H9 (cell line): Measurements from ENCODE around the gene ANAPC16. TPM values are rescaled to one million over a fixed set of nuclear protein-coding genes. Genes with fewer than 3 reads are reported as not detected.
A peak's percentile ranks its signal among the peaks of the same experiment; 100 is the strongest.

Experiments
- DNase-seq: peaks from one replicate; pipeline ENCODE4 v3.0.0-alpha.2; 2017
- H2AFZ ChIP-seq: one replicate; pipeline ENCODE4 v1.6.1; 2013; ENCODE audit warnings: mild to moderate bottlenecking, low read length, control low read depth, moderate library complexity
- H2AK5ac ChIP-seq: 2 replicates; pipeline ENCODE4 v1.6.1; 2013; ENCODE audit warnings: low read length, control low read depth, mixed read lengths; ENCODE audit not compliant: insufficient read length
- H2BK120ac ChIP-seq: one replicate; pipeline ENCODE4 v1.6.1; 2013; ENCODE audit warnings: low read depth, mild to moderate bottlenecking, low read length, control low read depth, inconsistent platforms; ENCODE audit not compliant: poor library complexity, severe bottlenecking
- H2BK12ac ChIP-seq: 2 replicates; pipeline ENCODE4 v1.6.1; 2013; ENCODE audit warnings: low read length, control low read depth, mixed read lengths, low read depth; ENCODE audit not compliant: insufficient read length
- H2BK15ac ChIP-seq: 2 replicates; pipeline ENCODE4 v1.6.1; 2013; ENCODE audit warnings: low read depth, low read length, control low read depth
- H2BK20ac ChIP-seq: one replicate; pipeline ENCODE4 v1.6.1; 2013; ENCODE audit warnings: low read depth, mild to moderate bottlenecking, low read length, control low read depth, inconsistent platforms; ENCODE audit not compliant: poor library complexity, severe bottlenecking
- H2BK5ac ChIP-seq: 2 replicates; pipeline ENCODE4 v1.6.1; 2013; ENCODE audit warnings: low read length, control low read depth, mixed read lengths; ENCODE audit not compliant: insufficient read length
- H3K14ac ChIP-seq: 2 replicates; pipeline ENCODE4 v1.6.1; 2013; ENCODE audit warnings: low read length, control low read depth; ENCODE audit not compliant: insufficient read depth
- H3K18ac ChIP-seq: 2 replicates; pipeline ENCODE4 v1.6.1; 2013; ENCODE audit warnings: low read depth, mild to moderate bottlenecking, mixed read lengths, low read length, control low read depth; ENCODE audit not compliant: insufficient read length
- H3K23ac ChIP-seq: 2 replicates; pipeline ENCODE4 v1.6.1; 2013; ENCODE audit warnings: low read length, control low read depth, mixed read lengths, low read depth; ENCODE audit not compliant: insufficient read length
- H3K23me2 ChIP-seq: 2 replicates; pipeline ENCODE4 v1.6.1; 2013; ENCODE audit warnings: low read depth, mild to moderate bottlenecking, mixed read lengths, low read length, control low read depth; ENCODE audit not compliant: insufficient read length, poor library complexity, severe bottlenecking
- H3K27ac ChIP-seq: 2 replicates; pipeline ENCODE4 v1.5.1; 2013; ENCODE audit warnings: low read length, control low read depth, mixed read lengths, low read depth; ENCODE audit not compliant: insufficient read length
- H3K27me3 ChIP-seq: 2 replicates; pipeline ENCODE4 v1.6.1; 2013; ENCODE audit warnings: low read length, control low read depth, inconsistent platforms; ENCODE audit not compliant: insufficient read depth
- H3K4ac ChIP-seq: 2 replicates; pipeline ENCODE4 v1.6.1; 2013; ENCODE audit warnings: low read depth, mild to moderate bottlenecking, control low read depth, inconsistent platforms, low read length, moderate library complexity
- H3K4me1 ChIP-seq: 2 replicates; pipeline ENCODE4 v1.6.1; 2013; ENCODE audit warnings: low read length, control low read depth, inconsistent platforms; ENCODE audit not compliant: insufficient read depth
- H3K4me2 ChIP-seq: 2 replicates; pipeline ENCODE4 v1.6.1; 2013; ENCODE audit warnings: low read length, control low read depth, mixed read lengths; ENCODE audit not compliant: insufficient read length, insufficient read depth
- H3K56ac ChIP-seq: 2 replicates; pipeline ENCODE4 v1.6.1; 2013; ENCODE audit warnings: low read depth, mild to moderate bottlenecking, mixed read lengths, low read length, control low read depth; ENCODE audit not compliant: insufficient read length
- H3K79me1 ChIP-seq: 2 replicates; pipeline ENCODE4 v1.6.1; 2013; ENCODE audit warnings: low read depth, mild to moderate bottlenecking, moderate library complexity, low read length, control low read depth, inconsistent platforms; ENCODE audit not compliant: insufficient read depth, poor library complexity, severe bottlenecking
- H3K79me2 ChIP-seq: 2 replicates; pipeline ENCODE4 v1.6.1; 2013; ENCODE audit warnings: low read length, control low read depth, inconsistent platforms; ENCODE audit not compliant: insufficient read depth
- H3K9ac ChIP-seq: 2 replicates; pipeline ENCODE4 v1.6.1; 2013; ENCODE audit warnings: low read length, control low read depth, mixed read lengths; ENCODE audit not compliant: insufficient read length; ENCODE audit errors: extremely low read depth
- H3K9me3 ChIP-seq: one replicate; pipeline ENCODE4 v1.6.1; 2013; ENCODE audit warnings: low read depth, low read length, inconsistent platforms; ENCODE audit not compliant: control insufficient read depth
- H3T11ph ChIP-seq: one replicate; pipeline ENCODE4 v1.6.1; 2013; ENCODE audit warnings: mild to moderate bottlenecking, low read length, control low read depth, inconsistent platforms
- H4K20me1 ChIP-seq: one replicate; pipeline ENCODE4 v1.6.1; 2013; ENCODE audit not compliant: control insufficient read depth, insufficient read length, insufficient read depth
- H4K5ac ChIP-seq: 2 replicates; pipeline ENCODE4 v1.6.1; 2013; ENCODE audit warnings: low read depth, mild to moderate bottlenecking, mixed read lengths, low read length, control low read depth; ENCODE audit not compliant: insufficient read length
- H4K8ac ChIP-seq: replicated peaks from 2 replicates; pipeline ENCODE4 v1.6.1; 2013; ENCODE audit warnings: low read length, control low read depth, mixed read lengths, low read depth; ENCODE audit not compliant: insufficient read length
- H4K91ac ChIP-seq: 2 replicates; pipeline ENCODE4 v1.6.1; 2013; ENCODE audit warnings: low read depth, mild to moderate bottlenecking, moderate library complexity, mixed read lengths, low read length, control low read depth; ENCODE audit not compliant: insufficient read length
- H3K27ac Mint-ChIP-seq, 3 experiments: 2 replicates in 2 of 3; 3 replicates in 1 of 3; pipeline ENCODE4 v1.8.0; 2020 to 2021; ENCODE audit warnings: mixed read lengths in 3 of 3, mild to moderate bottlenecking in 1 of 3, moderate library complexity in 1 of 3
- H3K27me3 Mint-ChIP-seq: 2 replicates; pipeline ENCODE4 v1.8.0; 2021; ENCODE audit warnings: low read depth, mild to moderate bottlenecking, moderate library complexity, mixed read lengths
- H3K36me3 Mint-ChIP-seq, 3 experiments: 2 replicates in 2 of 3; 3 replicates in 1 of 3; pipeline ENCODE4 v1.8.0; 2020 to 2021; ENCODE audit warnings: low read depth in 3 of 3, mixed read lengths in 3 of 3; ENCODE audit not compliant: insufficient read depth in 1 of 3
- H3K4me1 Mint-ChIP-seq, 2 experiments: 2 replicates each; pipeline ENCODE4 v1.8.0; 2020; ENCODE audit warnings: mixed read lengths in 2 of 2
- H3K4me3 Mint-ChIP-seq, 2 experiments: 2 replicates in 1 of 2; 3 replicates in 1 of 2; pipeline ENCODE4 v1.8.0; 2020 to 2021; ENCODE audit warnings: mild to moderate bottlenecking in 2 of 2, mixed read lengths in 2 of 2, moderate library complexity in 1 of 2
- H3K9me3 Mint-ChIP-seq, 2 experiments: 2 replicates in 1 of 2; 3 replicates in 1 of 2; pipeline ENCODE4 v1.8.0; 2020; ENCODE audit warnings: mild to moderate bottlenecking in 2 of 2, mixed read lengths in 2 of 2, moderate library complexity in 1 of 2
- CTCF ChIP-seq: fragments of 200-600 bp; sonication (generic); conservative IDR thresholded peaks from 3 replicates; pipeline ENCODE4 v1.8.0; 2021; ENCODE audit warnings: antibody characterized with exemption, mild to moderate bottlenecking
- WGBS: extraction: QIAGEN DNeasy Blood & Tissue Kit; methylation state at CpG from one replicate; pipeline ENCODE4 v1.1.7; 2013; ENCODE audit warnings: missing lambda C conversion rate, low lambda C conversion rate, mixed read lengths; ENCODE audit not compliant: insufficient read length; ENCODE audit errors: extremely low coverage; 5-methylcytosine and 5-hydroxymethylcytosine counted together
- total RNA-seq: library from RNA; stranded (reverse); gene quantifications from 2 replicates; pipeline ENCODE4 v1.2.1, GENCODE V29; 2021

ANAPC16 gene
- total RNA-seq, 1 experiment from 2014 or later: 66.6 TPM

DNA sequence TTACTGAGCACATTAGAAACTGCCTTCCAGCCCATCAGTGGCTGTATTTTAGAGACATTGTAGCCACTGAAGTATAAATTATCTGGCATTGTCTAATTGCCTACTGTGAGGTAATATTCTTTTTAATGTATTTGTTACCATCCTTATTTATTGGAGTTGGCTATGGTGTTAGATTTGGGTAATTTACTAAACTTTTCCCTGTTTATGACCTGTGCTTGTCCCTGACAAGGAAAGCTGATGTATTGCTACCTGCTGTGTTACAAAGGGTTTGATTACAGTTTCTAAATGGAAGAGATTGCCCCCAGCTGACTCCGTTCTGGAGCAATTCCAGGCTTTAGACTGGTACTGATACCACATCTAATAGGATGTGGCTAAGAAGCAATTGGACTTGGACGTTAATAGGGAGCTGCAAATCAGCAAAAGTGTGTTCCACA is 12.5 kb downstream of the ANAPC16 start:
- Histone ChIP-seq H3K9me3 (no peaks in the 10 kb centered on the region), H4K8ac (no peak overlapping the region), H3K56ac (no peak overlapping the region), H2BK5ac (no peak overlapping the region), H3K27ac (no peak overlapping the region), H2BK20ac (no peak overlapping the region), H2AK5ac (no peak overlapping the region), H3K79me1 (peaks cover 1% of the 10 kb centered on the region), H2AFZ (no peak overlapping the region), H3K27me3 (no peaks in the 10 kb centered on the region), H3K4ac (no peak overlapping the region), H3K4me2 (no peak overlapping the region), H3K18ac (no peak overlapping the region), H4K5ac (no peak overlapping the region), H2BK120ac (no peak overlapping the region), H3K14ac (no peak overlapping the region), H2BK15ac (no peak overlapping the region), H4K91ac (no peak overlapping the region), H3K23ac (no peak overlapping the region), H3K4me1 (peaks cover 2% of the 10 kb centered on the region; the same call in 1 of the 2 replicates), H3K9ac (no peak overlapping the region), H3K79me2 (no peaks in the 10 kb centered on the region), H2BK12ac (no peak overlapping the region), H3K23me2 (no peaks in the 10 kb centered on the region), H3T11ph (no peak overlapping the region), H4K20me1 (no peaks in the 10 kb centered on the region)
- no peak overlapping the region for H3K4me3 Mint-ChIP-seq
- WGBS: no CpG with 5 or more reads among the region's 2 CpGs
- no peaks in the 10 kb centered on the region; a peak in 1 of 5 replicates for H3K9me3 Mint-ChIP-seq
- no peak for DNase-seq
- peaks cover 11 to 49% (median 38%) of the 10 kb centered on the region in 3 experiments; a peak in 6 of 7 replicates for H3K36me3 Mint-ChIP-seq
- H3K4me1 Mint-ChIP-seq: peaks cover 18 to 23% of the 10 kb centered on the region in 2 experiments
- no peaks in the 10 kb centered on the region for H3K27me3 Mint-ChIP-seq
- H3K27ac Mint-ChIP-seq: peak overlapping the region in 2 of 3 experiments; percentile 35 to 47; a peak in 1 of 7 replicates
- TF ChIP-seq CTCF: no peak
